Stimulated activated CD4-positive, alpha-beta T cell treated with anti-CD3 and anti-CD28 coated beads, Interleukin-4, amount 100 ng/mL, for 1 hour (primary cell): Measurements from ENCODE around the gene SLC35D1.
A peak's percentile ranks its signal among the peaks of the same experiment; 100 is the strongest.
"Not testable (repeated sequence)": the region's sequence is repeated elsewhere in the genome, so short reads cannot be mapped to it uniquely, and the experiment has no call there.

Experiments
- DNase-seq: peaks from one replicate; pipeline ENCODE4 v3.0.0-alpha.2; 2020

Gene SLC35D1

GRCh38 chr1:67053785-67054772 is at the start of gene SLC35D1:
TSS of gene SLC35D1 (minus strand) at chr1:67054148. CDS start at chr1:67054013, 135 bp downstream.
- DNase-seq = peak; percentile 82

GRCh38 chr1:67103548-67103947 is 49.6 kb upstream of the SLC35D1 start:
- no peak for DNase-seq

GRCh38 chr1:67100833-67101232 is 46.9 kb upstream of the SLC35D1 start:
- no peak for DNase-seq

GRCh38 chr1:67097305-67097704 is 43.4 kb upstream of the SLC35D1 start:
- DNase-seq = no peak

GRCh38 chr1:67094191-67094590 is 40.2 kb upstream of the SLC35D1 start:
- no peak for DNase-seq

GRCh38 chr1:67089685-67090208 is 35.8 kb upstream of the SLC35D1 start:
- no peak for DNase-seq

- no peak for DNase-seq
Observed at GRCh38 chr1:67088440-67088839, 34.5 kb upstream of the SLC35D1 start.

GRCh38 chr1:67085326-67085725 is 31.4 kb upstream of the SLC35D1 start:
- no peak for DNase-seq

GRCh38 chr1:67084765-67085318 is 30.9 kb upstream of the SLC35D1 start:
- DNase-seq = no peak

GRCh38 chr1:67078291-67078690 is 24.3 kb upstream of the SLC35D1 start:
- DNase-seq = no peak

GRCh38 chr1:67077593-67077992 is 23.6 kb upstream of the SLC35D1 start:
- DNase-seq = no peak

GRCh38 chr1:67072749-67073148 is 18.8 kb upstream of the SLC35D1 start:
- no peak for DNase-seq

- DNase-seq = not testable (repeated sequence)
Observed at GRCh38 chr1:67067655-67068054, 13.7 kb upstream of the SLC35D1 start.

- DNase-seq = no peak
Observed at GRCh38 chr1:67062412-67062811, 8.5 kb upstream of the SLC35D1 start.

GRCh38 chr1:67061266-67061665 is 7.3 kb upstream of the SLC35D1 start:
- DNase-seq = no peak

GRCh38 chr1:67060811-67061218 is 6.9 kb upstream of the SLC35D1 start:
- no peak for DNase-seq

- DNase-seq = no peak
Observed at GRCh38 chr1:67059346-67059745, 5.4 kb upstream of the SLC35D1 start.

- DNase-seq = no peak
Observed at GRCh38 chr1:67058761-67059160, 4.8 kb upstream of the SLC35D1 start.

- no peak for DNase-seq
Observed at GRCh38 chr1:67058242-67058641, 4.3 kb upstream of the SLC35D1 start.

- no peak for DNase-seq
Observed at GRCh38 chr1:67053535-67053784, 488 bp downstream of the SLC35D1 start.

- DNase-seq = peak; percentile 4
Observed at GRCh38 chr1:67052741-67053534, 1.0 kb downstream of the SLC35D1 start.

GRCh38 chr1:67051196-67051595 is 2.8 kb downstream of the SLC35D1 start:
- no peak for DNase-seq

GRCh38 chr1:67044631-67045270 is 9.2 kb downstream of the SLC35D1 start:
- DNase-seq = no peak
